Kidney capillary endothelial cell (primary cell): Measurements from ENCODE around the gene ALOXE3.

ENCODE experiments used
- DNase-seq: peaks from one replicate; pipeline ENCODE4 v3.0.0-alpha.2; 2018; ENCODE audit warnings: low spot score

The ALOXE3 gene

DNA sequence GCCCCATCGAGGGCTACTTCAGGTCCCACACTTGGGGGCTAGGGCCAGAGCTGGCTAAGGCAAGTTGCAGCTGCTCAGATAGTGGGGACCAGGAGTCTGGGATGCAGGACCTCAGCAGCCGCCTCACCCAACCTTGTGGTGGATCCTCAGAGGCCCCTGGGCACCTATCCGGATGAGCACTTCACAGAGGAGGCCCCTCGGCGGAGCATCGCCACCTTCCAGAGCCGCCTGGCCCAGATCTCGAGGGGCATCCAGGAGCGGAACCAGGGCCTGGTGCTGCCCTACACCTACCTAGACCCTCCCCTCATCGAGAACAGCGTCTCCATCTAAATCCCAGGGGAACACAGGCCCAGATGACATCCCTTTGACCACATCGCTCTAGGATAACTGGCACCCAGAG lies 70.1 kb downstream of the ALOXE3 start:
- DNase-seq: no peak

DNA sequence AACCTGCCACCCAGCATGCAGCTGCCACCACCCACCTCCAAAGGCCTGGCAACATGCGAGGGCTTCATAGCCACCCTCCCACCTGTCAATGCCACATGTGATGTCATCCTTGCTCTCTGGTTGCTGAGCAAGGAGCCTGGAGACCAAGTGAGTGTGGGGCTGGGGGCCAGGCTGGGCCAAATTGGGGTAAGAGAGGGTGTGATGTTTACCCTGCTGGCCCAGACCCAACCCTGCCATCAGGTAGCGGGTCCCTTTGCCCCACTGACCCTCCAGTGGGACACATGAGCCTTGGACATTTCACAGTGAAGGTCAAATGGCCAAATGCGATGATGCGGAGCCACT lies 70.6 kb downstream of the ALOXE3 start:
- no peak for DNase-seq

DNA sequence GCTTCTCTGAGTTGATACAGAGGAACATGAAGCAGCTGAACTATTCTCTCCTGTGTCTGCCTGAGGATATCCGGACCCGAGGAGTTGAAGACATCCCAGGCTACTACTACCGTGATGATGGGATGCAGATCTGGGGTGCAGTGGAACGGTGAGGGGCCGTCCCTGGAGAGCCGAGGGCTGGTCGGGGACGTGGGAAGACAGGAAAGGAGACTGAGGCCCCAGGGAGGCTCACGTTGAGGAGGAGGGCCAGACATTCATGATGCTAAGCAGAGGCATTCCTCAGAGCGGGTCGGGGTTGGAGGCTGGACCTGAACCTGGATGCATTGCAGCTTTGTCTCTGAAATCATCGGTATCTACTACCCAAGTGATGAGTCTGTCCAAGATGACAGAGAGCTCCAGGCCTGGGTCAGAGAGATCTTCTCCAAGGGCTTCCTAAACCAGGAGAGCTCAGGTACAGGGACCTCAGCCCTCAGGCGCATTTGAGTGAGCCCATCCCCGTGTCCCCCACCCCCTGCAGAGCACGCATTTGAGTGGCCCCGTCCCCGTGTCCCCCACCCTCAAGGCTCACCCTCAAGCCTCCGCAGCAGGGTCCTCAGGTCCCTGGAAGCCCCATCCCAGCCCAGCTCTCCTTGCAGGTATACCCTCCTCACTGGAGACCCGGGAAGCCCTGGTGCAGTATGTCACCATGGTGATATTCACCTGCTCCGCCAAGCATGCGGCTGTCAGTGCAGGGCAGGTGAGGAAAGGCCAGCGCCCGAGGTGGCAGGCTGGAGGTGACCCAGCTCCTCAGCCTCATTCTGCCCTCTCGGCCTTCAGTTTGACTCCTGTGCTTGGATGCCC lies 71.2 kb downstream of the ALOXE3 start:
- DNase-seq: no peak

DNA sequence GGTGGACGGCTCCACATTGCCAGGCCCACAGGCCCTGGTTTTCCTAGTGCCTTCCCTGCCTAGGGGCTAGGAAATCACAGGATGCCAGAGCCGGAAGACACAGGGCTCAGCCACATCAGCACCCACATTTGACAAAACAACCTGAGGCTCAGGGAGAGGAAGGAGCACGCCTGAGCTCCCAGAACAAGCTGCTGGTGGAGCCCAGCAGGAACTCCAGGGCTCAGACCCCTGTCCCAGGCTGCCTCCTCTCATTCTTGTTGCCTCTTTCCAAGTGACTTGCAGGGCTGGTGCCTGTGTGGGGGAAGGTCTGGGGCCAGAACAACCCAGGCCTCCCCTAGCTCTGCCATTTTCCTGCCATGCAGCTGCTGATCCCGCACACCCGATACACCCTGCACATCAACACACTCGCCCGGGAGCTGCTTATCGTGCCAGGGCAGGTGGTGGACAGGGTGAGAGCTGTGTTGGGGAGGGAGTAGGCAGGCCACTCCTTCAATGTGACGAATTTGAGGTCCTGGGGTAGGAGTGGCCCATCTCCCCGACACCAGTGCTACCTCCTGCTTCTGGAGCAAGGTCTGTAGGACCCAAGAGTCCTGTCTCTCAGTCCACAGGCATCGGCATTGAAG lies 71.9 kb downstream of the ALOXE3 start:
- no peak for DNase-seq
